K562 (cell line): Measurements from ENCODE around the gene DDRGK1. TPM values are rescaled to one million over a fixed set of nuclear protein-coding genes. Genes with fewer than 3 reads are reported as not detected.

ENCODE experiments used
- ATAC-seq: fragments of 200-7000 bp; cut with Tn5 transposase; 3 replicates; pipeline ENCODE4 v1.9.1; 2020; ENCODE audit warnings: moderate library complexity
- BruUV-seq: library from RNA; stranded (reverse); fragments of 400-500 nt; replicated peaks from 2 replicates; lab custom pipeline; 2021; lab: Mats Ljungman, UMichigan
- CTCF ChIA-PET: fragments of 300-600 bp; formaldehyde crosslinking; extraction: SDS; loops from one replicate; lab custom pipeline; 2021; ENCODE audit warnings: low intra/inter-chr PET ratio; lab: Yijun Ruan, JAX
- POLR2A ChIA-PET: fragments of 300-600, 350-650 bp; sonication (Branson Sonifier 250); formaldehyde crosslinking; extraction: SDS; loops from one replicate; lab custom pipeline; 2021; ENCODE audit warnings: antibody characterized with exemption, inconsistent platforms; lab: Yijun Ruan, JAX
- DNase-seq, 4 experiments: peaks; one replicate each; pipeline versions ENCODE4 v3.0.0 to v3.0.0-alpha.2; 2011 to 2018; ENCODE audit warnings: low spot score in 3 of 4, mixed read lengths in 3 of 4; ENCODE audit errors: extremely low read depth in 1 of 4
- FAIRE-seq: peaks from 2 replicates; lab custom pipeline; 2011; peaks lifted over from hg19 to GRCh38; lab: Jason Lieb, UNC
- H2AFZ ChIP-seq: 2 replicates; pipeline ENCODE4 v1.6.0; 2011; ENCODE audit warnings: low read depth, low read length, control low read depth, inconsistent platforms
- H3K27ac ChIP-seq: fragments of 200-600 bp; 3 replicates; pipeline ENCODE4 v1.8.0; 2011; ENCODE audit warnings: low read depth, mild to moderate bottlenecking, control low read depth, inconsistent platforms, low read length, moderate library complexity, mixed read lengths; ENCODE audit errors: extremely low read depth
- H3K27me3 ChIP-seq, 2 experiments: fragments of 300-600 bp in 1 of 2; 2 replicates in 1 of 2; 3 replicates in 1 of 2; pipeline versions ENCODE4 v1.6.0 to v1.8.0; 2011; ENCODE audit warnings: inconsistent platforms in 2 of 2, low read length in 2 of 2, mild to moderate bottlenecking in 1 of 2, mixed read lengths in 1 of 2, moderate library complexity in 1 of 2; ENCODE audit not compliant: control insufficient read depth in 2 of 2, insufficient read depth in 2 of 2
- H3K36me3 ChIP-seq: fragments of 300-600 bp; 3 replicates; pipeline ENCODE4 v1.8.0; 2011; ENCODE audit warnings: mild to moderate bottlenecking, low read length, inconsistent platforms; ENCODE audit not compliant: control insufficient read depth, insufficient read depth
- H3K4me1 ChIP-seq, 2 experiments: fragments of 200-600 bp in 1 of 2; replicated peaks in 1 of 2; 2 replicates in 1 of 2; 3 replicates in 1 of 2; pipeline versions ENCODE4 v1.5.1 to v1.8.0; 2011; ENCODE audit warnings: inconsistent platforms in 2 of 2, low read length in 2 of 2, mild to moderate bottlenecking in 1 of 2, mixed read lengths in 1 of 2, moderate library complexity in 1 of 2; ENCODE audit not compliant: control insufficient read depth in 2 of 2, insufficient read depth in 2 of 2
- H3K4me2 ChIP-seq: 2 replicates; pipeline ENCODE4 v1.6.1; 2011; ENCODE audit warnings: low read length, control low read depth, inconsistent platforms, mixed read lengths; ENCODE audit not compliant: insufficient read depth
- H3K4me3 ChIP-seq: fragments of 200-600 bp; sonication (generic), shearing (Covaris generic); 2 replicates; pipeline ENCODE4 v1.5.1; 2016; ENCODE audit warnings: control low read depth, inconsistent platforms
- H3K79me2 ChIP-seq: fragments of 200-600 bp; 3 replicates; pipeline ENCODE4 v1.8.0; 2011; ENCODE audit warnings: low read length, inconsistent platforms; ENCODE audit not compliant: control insufficient read depth, insufficient read depth
- H3K9ac ChIP-seq, 2 experiments: 2 replicates each; pipeline versions ENCODE4 v1.6.0 to v1.6.1; 2011; ENCODE audit warnings: low read depth in 2 of 2, low read length in 2 of 2, control low read depth in 1 of 2, inconsistent platforms in 1 of 2, mild to moderate bottlenecking in 1 of 2, mixed read lengths in 1 of 2; ENCODE audit not compliant: insufficient read depth in 1 of 2
- H3K9me1 ChIP-seq: one replicate; pipeline ENCODE4 v1.6.0; 2011; ENCODE audit warnings: inconsistent platforms, mild to moderate bottlenecking, low read length, moderate library complexity; ENCODE audit not compliant: control insufficient read depth, insufficient read depth
- H3K9me3 ChIP-seq: replicated peaks from 2 replicates; pipeline ENCODE4 v1.5.1; 2011; ENCODE audit warnings: low read depth, low read length, inconsistent platforms; ENCODE audit not compliant: control insufficient read depth, insufficient read depth
- H4K20me1 ChIP-seq: replicated peaks from 2 replicates; pipeline ENCODE4 v1.6.1; 2011; ENCODE audit warnings: low read length, inconsistent platforms, mixed read lengths; ENCODE audit not compliant: control insufficient read depth, insufficient read depth
- ELF4 ChIP-seq: fragments of 450-650 bp; formaldehyde crosslinking; IDR thresholded peaks from 2 replicates; pipeline ENCODE4 v1.4.0; 2022; ENCODE audit warnings: missing genetic modification characterization
- ETV1 ChIP-seq: fragments of 450-650 bp; conservative IDR thresholded peaks from 2 replicates; pipeline ENCODE4 v1.6.1; 2016; ENCODE audit warnings: missing genetic modification characterization, control low read depth, low read depth, missing compliant biosample characterization
- ETV5 ChIP-seq: sonication (generic); formaldehyde crosslinking; IDR thresholded peaks from 2 replicates; pipeline ENCODE4 v1.4.0; 2020; ENCODE audit warnings: low read depth, mild to moderate bottlenecking, missing genetic modification reagents
- HMGN3 ChIP-seq: IDR thresholded peaks from 2 replicates; pipeline ENCODE4 v1.6.1; 2011; ENCODE audit warnings: borderline replicate concordance, low read depth, mild to moderate bottlenecking, mixed read lengths, low read length; ENCODE audit not compliant: insufficient read length; ENCODE audit errors: extremely low read depth
- HNRNPH1 ChIP-seq: fragments of 200-400 bp; formaldehyde crosslinking; optimal IDR thresholded peaks from 2 replicates; pipeline ENCODE3; 2017; ENCODE audit warnings: low read depth, mild to moderate bottlenecking, low read length, moderate library complexity
- L3MBTL2 ChIP-seq: fragments of 450-650 bp; IDR thresholded peaks from 2 replicates; pipeline ENCODE4 v1.6.1; 2016; ENCODE audit warnings: mild to moderate bottlenecking, moderate library complexity
- POLR2A ChIP-seq: fragments of 450-650 bp; conservative IDR thresholded peaks from 2 replicates; pipeline ENCODE4 v1.6.1; 2016
- POLR2B ChIP-seq: fragments of 450-650 bp; IDR thresholded peaks from 2 replicates; pipeline ENCODE4 v1.6.1; 2018; ENCODE audit warnings: low read depth; ENCODE audit not compliant: partially characterized antibody
- RBM17 ChIP-seq: fragments of 200-400 bp; formaldehyde crosslinking; IDR thresholded peaks from 2 replicates; pipeline ENCODE4 v1.6.1; 2017; ENCODE audit warnings: low read depth, mild to moderate bottlenecking, low read length, borderline replicate concordance
- SAP30 ChIP-seq: fragments of 200-600 bp; sonication (generic); IDR thresholded peaks from 2 replicates; pipeline ENCODE4 v1.6.1; 2012; ENCODE audit warnings: borderline replicate concordance, low read depth, mild to moderate bottlenecking, moderate library complexity, low read length, control low read depth, inconsistent platforms; ENCODE audit not compliant: insufficient read depth, poor library complexity, severe bottlenecking
- ZNF263 ChIP-seq: sonication (generic); formaldehyde crosslinking; IDR thresholded peaks from 2 replicates; pipeline ENCODE4 v1.8.0; 2022; ENCODE audit warnings: mild to moderate bottlenecking, missing genetic modification reagents, borderline replicate concordance
- WGBS: fragments of 100-300 bp; shearing (Covaris generic); methylation state at CpG from one replicate; pipeline ENCODE4 v1.1.6; 2016; ENCODE audit warnings: low coverage, mixed read lengths; ENCODE audit not compliant: insufficient coverage; ENCODE audit errors: missing lambda C conversion rate; 5-methylcytosine and 5-hydroxymethylcytosine counted together
- in situ Hi-C: fragments of 300-500 bp; cut with MboI; formaldehyde crosslinking; loops from 4 replicates; pipeline ENCODE4 v1.15.0; 2018; ENCODE audit warnings: inconsistent platforms, mixed read lengths
- intact Hi-C: fragments of 100-400 bp; cut with micrococcal nuclease; formaldehyde crosslinking; loops from 2 replicates; pipeline ENCODE4 v1.14.2; 2022
- polyA plus RNA-seq, 8 experiments: library from polyadenylated mRNA; depleted of rRNA in 4 of 8; stranded (reverse) in 5 of 8; unstranded in 3 of 8; fragments of >200 nt; fragmentation: Nextera tagmentation in 2 of 8; fragmentation: Illumina TruSeq in 1 of 8; extraction: Ambion mirVana in 2 of 8; extraction: Trizol in 1 of 8; gene quantifications; 2 replicates each; pipeline versions ENCODE4 v1.2.1 to v1.2.3, GENCODE V29; 2011 to 2014; ENCODE audit warnings: inconsistent platforms in 1 of 8, missing spikeins in 1 of 8
- total RNA-seq, 7 experiments: library from RNA; depleted of rRNA in 6 of 7; stranded (reverse); fragments of >200 nt in 6 of 7; fragmentation: Illumina TruSeq in 2 of 7; extraction: Trizol in 2 of 7; gene quantifications; 2 replicates each; pipeline versions ENCODE4 v1.2.1 to v1.2.3, GENCODE V29; 2011 to 2021; ENCODE audit warnings: low replicate concordance in 1 of 7
- TF ChIP-seq, protein P1 (sequence below), 3 experiments: fragments of 200-800 bp in 1 of 3; fragments of 250-450 bp in 1 of 3; fragments of 450-650 bp in 1 of 3; sonication (Bioruptor Pico) in 1 of 3; sonication (Bioruptor generic) in 1 of 3; formaldehyde crosslinking in 1 of 3; IDR thresholded peaks; 2 replicates each; pipeline versions ENCODE4 v1.6.1 to v1.8.0; 2016 to 2022; ENCODE audit warnings: mild to moderate bottlenecking in 2 of 3, missing genetic modification characterization in 2 of 3, missing compliant biosample characterization in 1 of 3, moderate library complexity in 1 of 3
- TF ChIP-seq, protein P2 (sequence below): sonication (generic); formaldehyde crosslinking; IDR thresholded peaks from 2 replicates; pipeline ENCODE4 v1.8.0; 2022; ENCODE audit warnings: missing genetic modification reagents, mild to moderate bottlenecking, moderate library complexity, borderline replicate concordance
- TF ChIP-seq, protein P3 (sequence below), 2 experiments: fragments of 450-650 bp; conservative IDR thresholded peaks; 2 replicates each; pipeline ENCODE4 v1.6.1; 2017; ENCODE audit warnings: mild to moderate bottlenecking in 2 of 2, moderate library complexity in 2 of 2

Gene DDRGK1
- total and polyA plus RNA-seq, 9 of the 15 experiments (the other 6 are each of a cell fraction or from before 2014, with no cell fraction given): 2.3 to 54.4 (median 29.1) TPM

DNA sequence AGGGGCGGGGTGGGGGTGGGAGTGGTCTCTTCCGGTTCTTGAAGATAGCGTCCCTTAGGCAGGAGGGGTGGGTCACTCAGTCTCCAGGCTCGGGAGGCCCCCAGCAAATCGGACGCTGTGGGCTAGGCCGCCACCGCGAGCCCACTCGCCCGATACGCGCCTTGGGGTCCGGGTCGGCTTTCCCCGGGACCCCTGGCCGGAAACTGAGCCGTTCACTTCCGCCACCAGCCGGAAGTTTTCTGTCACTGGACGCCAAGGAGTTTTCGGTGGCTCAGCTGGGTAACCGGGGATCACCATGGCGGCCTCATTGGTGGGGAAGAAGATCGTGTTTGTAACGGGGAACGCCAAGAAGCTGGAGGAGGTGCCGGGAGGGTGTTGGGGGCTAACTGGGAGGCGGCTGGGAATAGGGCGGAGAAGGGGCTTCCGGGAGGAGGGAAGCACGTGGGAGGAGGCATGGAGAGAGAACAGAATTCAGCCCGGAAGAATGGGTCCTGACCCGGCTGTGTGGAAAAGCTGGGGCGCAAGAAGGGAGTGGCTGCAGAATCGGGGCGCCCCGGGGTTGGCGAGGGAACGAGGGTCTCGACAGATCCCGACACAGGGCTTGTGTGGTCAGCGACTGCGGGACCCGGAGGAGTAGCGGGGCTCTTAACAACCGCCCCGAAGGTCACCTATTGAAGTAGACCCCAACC is 4.9 kb upstream of the DDRGK1 start, which contains the start of gene ITPA:
TSS of gene ITPA (plus strand) at position 242 of the 689 bp plus-strand sequence. CDS start at position 296, 54 bp downstream.
- POLR2A ChIA-PET: interaction anchor here (0.6 to 1.1 kb wide), 3 partner anchors 20 to 37 kb away, joined by 3 to 5 read pairs (median 3); no protein-coding TSS in a partner anchor
- H3K4me3 ChIP-seq: peak within 1 kb of the TSS; percentile 99
- H3K36me3 ChIP-seq: peaks cover 17% of the 10 kb centered on the region; the same call in 2 of the 3 replicates
- TSS peak; percentile 84 for BruUV-seq
- intact Hi-C loops: no loop called here
- peak within 1 kb of the TSS; percentile 90 for H3K27ac ChIP-seq
- peaks cover 7 to 16% of the 10 kb centered on the region in 2 experiments; a peak in 4 of 5 replicates for H3K4me1 ChIP-seq
- ATAC-seq (peak; percentile 73), DNase-seq (peak; percentile 68 to 76 (median 71)), FAIRE-seq (peak; percentile 84)
- H3K4me2 ChIP-seq: peak within 1 kb of the TSS; percentile 99
- H3K9me1 ChIP-seq: no peaks in the 10 kb centered on the region
- under 1% methylated on average over 32 of the region's 48 CpGs for WGBS
- CTCF ChIA-PET: no interaction called here
- H3K27me3 ChIP-seq: no peaks in the 10 kb centered on the region
- H2AFZ ChIP-seq: peak within 1 kb of the TSS; percentile 95
- H4K20me1 ChIP-seq: no peaks in the 10 kb centered on the region
- peak within 1 kb of the TSS; percentile 85 to 96 for H3K9ac ChIP-seq
- in situ Hi-C loops: no loop called here
- H3K79me2 ChIP-seq: peaks cover 46% of the 10 kb centered on the region
- H3K9me3 ChIP-seq: no peaks in the 10 kb centered on the region
- TF ChIP-seq SAP30 (peak; percentile 91), POLR2A (peak; percentile 88), ELF4 (CRISPR knock-in tag) (peak; percentile 75; the same call in 1 of the 2 replicates), L3MBTL2 (0 out of 2 replicates have a peak, but pooled peaks have one; percentile 17), ETV1 (tag) (peak; percentile 43; the same call in 1 of the 2 replicates), ZNF263 (peak; percentile 56; the same call in 1 of the 2 replicates), RBM17 (no peak), ETV5 (CRISPR knock-in tag) (peak; percentile 62), POLR2B (peak; percentile 70), HNRNPH1 (no peak), HMGN3 (no peak)
- TF ChIP-seq, protein P1, sequence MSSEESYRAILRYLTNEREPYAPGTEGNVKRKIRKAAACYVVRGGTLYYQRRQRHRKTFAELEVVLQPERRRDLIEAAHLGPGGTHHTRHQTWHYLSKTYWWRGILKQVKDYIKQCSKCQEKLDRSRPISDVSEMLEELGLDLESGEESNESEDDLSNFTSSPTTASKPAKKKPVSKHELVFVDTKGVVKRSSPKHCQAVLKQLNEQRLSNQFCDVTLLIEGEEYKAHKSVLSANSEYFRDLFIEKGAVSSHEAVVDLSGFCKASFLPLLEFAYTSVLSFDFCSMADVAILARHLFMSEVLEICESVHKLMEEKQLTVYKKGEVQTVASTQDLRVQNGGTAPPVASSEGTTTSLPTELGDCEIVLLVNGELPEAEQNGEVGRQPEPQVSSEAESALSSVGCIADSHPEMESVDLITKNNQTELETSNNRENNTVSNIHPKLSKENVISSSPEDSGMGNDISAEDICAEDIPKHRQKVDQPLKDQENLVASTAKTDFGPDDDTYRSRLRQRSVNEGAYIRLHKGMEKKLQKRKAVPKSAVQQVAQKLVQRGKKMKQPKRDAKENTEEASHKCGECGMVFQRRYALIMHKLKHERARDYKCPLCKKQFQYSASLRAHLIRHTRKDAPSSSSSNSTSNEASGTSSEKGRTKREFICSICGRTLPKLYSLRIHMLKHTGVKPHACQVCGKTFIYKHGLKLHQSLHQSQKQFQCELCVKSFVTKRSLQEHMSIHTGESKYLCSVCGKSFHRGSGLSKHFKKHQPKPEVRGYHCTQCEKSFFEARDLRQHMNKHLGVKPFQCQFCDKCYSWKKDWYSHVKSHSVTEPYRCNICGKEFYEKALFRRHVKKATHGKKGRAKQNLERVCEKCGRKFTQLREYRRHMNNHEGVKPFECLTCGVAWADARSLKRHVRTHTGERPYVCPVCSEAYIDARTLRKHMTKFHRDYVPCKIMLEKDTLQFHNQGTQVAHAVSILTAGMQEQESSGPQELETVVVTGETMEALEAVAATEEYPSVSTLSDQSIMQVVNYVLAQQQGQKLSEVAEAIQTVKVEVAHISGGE (CRISPR knock-in tag; IDR thresholded peaks at IDR 0.05): peak in 2 of 3 experiments; percentile 49 to 88; a peak in 3 of 6 replicates
- TF ChIP-seq, protein P2, sequence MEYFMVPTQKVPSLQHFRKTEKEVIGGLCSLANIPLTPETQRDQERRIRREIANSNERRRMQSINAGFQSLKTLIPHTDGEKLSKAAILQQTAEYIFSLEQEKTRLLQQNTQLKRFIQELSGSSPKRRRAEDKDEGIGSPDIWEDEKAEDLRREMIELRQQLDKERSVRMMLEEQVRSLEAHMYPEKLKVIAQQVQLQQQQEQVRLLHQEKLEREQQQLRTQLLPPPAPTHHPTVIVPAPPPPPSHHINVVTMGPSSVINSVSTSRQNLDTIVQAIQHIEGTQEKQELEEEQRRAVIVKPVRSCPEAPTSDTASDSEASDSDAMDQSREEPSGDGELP (CRISPR knock-in tag): peak; percentile 97
- TF ChIP-seq, protein P3, sequence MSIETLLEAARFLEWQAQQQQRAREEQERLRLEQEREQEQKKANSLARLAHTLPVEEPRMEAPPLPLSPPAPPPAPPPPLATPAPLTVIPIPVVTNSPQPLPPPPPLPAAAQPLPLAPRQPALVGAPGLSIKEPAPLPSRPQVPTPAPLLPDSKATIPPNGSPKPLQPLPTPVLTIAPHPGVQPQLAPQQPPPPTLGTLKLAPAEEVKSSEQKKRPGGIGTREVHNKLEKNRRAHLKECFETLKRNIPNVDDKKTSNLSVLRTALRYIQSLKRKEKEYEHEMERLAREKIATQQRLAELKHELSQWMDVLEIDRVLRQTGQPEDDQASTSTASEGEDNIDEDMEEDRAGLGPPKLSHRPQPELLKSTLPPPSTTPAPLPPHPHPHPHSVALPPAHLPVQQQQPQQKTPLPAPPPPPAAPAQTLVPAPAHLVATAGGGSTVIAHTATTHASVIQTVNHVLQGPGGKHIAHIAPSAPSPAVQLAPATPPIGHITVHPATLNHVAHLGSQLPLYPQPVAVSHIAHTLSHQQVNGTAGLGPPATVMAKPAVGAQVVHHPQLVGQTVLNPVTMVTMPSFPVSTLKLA (conservative IDR thresholded peaks at IDR 0.05): peak; percentile 94 to 95
